Measurements from ENCODE around the gene FAM50B.

Gene FAM50B, protein sequence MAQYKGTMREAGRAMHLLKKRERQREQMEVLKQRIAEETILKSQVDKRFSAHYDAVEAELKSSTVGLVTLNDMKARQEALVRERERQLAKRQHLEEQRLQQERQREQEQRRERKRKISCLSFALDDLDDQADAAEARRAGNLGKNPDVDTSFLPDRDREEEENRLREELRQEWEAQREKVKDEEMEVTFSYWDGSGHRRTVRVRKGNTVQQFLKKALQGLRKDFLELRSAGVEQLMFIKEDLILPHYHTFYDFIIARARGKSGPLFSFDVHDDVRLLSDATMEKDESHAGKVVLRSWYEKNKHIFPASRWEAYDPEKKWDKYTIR

DNA sequence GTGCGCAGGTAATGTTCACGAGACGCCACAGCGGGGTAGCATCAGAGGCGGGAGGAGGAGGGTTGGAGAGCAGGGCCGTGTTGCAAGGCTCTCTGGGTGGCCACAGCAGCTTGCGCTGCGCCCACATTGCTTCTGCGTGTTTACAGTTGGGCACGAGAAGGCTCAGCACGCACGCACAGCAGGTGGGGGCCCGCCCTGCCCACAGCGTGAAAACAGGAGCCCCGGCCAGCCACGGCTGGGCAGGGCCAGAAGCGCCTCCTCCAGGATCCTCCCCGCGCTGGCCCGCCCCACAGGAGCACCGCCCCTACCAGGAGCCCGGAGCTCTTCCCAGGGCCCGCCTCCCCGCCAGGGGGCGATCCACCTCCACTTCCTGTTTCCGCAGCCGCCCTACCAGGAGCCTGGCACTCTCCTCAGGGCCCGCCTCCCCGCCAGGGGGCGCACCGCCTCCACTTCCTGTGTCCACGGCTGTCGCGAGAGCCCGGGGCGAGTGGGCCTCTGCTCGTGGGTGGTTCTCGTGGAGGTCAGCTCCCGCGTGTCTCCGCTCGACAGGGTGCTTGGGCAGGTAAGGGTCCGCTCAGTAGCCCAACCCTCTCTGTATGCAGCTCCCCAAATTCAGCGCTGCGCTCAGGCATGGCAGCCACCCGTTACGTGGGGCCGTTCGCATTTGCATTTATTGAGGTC is at the start of gene FAM50B:
FAM50B (plus strand) TSS at position 449 of the 681 bp plus-strand sequence. CDS start 439 bp downstream, outside the sequence.
- DNase-seq, result peak; percentile 93

DNA sequence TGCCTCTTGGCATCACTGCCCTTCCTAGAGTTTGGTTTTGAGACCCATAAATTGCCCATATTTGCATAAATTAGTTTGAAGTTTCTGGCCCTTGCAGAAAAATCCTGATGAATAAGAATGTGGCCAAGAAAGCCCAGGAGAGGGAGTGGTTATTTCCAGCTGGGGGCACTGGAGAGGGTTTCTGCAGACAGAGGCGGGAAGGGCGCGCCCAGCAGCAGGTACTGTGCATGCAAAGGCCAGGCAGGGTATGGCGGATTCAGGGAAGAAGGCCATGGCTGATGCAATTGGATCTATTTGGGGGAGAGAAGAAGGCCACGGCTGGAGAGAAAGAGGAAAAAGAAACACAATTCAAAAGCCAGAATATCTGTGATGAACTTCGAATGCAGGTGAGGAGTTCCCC is 49.5 kb upstream of the FAM50B start:
- DNase-seq, result no peak

DNA sequence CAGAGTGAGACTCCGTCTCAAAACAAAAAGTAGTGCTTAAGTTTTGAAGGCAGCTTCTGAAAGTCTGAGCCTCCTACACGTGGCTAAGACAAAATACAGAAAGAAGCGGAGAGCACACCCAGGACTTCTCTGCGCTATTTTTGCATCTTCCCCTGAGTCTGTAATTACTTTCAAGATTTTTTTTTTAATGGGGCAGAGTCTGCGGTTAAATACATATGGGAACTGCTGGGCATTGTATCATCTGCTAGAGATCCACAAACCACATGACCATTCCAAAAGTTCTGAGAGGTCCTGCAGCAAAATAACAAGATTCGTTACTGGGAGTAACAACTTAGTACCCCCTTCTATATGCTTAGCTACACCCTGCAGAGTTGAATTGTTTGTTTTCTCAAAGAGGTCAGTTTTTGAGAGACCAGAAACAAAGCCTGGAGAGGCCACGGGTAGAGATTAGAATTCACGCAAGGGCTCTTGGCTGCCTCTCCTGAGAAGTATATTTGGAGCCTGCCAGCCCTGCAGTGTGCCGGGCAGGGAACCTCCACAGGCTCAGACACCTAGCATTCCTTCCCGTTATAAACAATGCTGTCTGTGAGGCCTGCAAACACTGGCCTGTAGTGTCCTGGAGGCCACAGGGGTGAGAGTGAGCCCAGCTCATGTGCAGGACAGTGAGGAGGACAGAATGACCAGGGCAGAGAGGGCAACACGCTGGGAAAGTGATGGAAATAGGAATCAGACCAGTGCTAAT is 48.2 kb upstream of the FAM50B start:
- DNase-seq, result no peak

DNA sequence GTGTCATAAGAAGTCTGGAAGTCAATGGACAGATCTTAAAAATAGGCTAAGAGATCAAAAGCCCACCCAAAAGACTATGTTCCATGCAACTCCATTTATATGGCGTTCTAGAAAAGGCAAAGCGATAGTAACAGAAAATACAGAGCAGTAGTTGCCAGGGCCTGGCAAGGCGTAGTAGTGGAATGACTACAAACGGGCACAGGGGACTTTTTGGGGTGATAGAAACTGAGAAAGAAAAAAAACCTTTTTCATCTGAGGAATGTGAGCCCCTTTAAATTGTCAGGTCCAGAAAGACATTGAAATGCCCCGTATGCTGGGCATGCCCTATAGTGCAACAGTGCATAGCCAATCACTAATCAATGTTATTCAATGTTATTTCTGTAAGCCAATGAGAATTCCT is 47.2 kb upstream of the FAM50B start:
- DNase-seq, result no peak

DNA sequence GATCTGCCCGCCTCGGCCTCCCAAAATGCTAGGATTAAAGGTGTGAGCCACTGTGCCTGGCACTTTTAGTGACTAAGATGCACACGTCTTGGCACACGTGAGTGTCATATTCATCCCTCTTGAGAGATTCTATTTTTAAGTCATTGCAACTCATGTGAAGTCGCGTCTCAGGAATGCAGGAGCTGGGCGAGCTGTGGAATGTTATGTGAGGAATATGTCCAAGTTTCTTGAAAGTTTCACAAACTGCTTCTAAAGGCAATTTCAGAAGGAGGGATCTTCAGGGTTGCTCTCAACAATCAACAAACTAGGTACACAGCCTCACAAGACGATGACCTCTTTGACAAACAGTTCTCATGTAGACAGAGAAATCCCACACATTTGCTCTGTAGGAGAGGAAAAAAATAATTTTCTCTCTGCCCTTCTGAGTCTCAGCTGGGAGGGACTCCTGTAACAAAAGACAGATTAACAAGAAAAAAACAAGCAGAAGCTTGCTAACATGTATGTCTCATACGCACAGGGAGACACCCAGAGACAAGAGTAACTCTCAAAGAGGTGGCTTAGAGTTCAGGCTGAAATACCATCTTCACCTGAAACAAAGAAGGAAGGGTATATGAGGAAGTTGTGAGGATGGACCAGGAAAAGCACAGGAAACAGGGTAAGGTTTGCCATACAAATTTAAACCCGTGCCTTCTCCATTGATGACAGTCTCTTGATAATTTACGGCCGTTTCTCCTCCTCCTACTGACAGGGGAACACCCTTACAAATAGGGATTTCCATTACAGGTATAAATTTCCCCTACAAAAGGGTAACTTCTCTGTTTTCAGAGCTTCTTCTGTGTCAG is 45.3 kb upstream of the FAM50B start:
- no peak for DNase-seq

DNA sequence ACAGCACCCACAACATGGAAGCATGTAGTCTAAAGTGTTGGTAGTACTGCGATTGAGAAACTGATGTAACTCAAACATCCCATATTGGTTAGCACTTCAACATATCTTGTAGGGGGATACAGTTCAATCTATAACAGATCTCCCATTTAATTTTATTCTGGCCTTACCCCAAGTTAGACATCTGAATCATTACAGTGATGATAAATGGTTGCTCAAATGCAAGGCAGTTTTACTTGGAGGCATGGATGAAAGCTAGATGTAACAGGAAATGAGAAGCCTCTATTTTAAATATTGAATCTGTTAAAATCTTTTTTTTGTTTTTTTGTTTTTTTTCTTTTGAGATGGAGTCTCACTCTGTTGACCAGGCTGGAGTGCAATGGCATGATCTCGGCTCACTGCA is 44.2 kb upstream of the FAM50B start:
- no peak for DNase-seq

DNA sequence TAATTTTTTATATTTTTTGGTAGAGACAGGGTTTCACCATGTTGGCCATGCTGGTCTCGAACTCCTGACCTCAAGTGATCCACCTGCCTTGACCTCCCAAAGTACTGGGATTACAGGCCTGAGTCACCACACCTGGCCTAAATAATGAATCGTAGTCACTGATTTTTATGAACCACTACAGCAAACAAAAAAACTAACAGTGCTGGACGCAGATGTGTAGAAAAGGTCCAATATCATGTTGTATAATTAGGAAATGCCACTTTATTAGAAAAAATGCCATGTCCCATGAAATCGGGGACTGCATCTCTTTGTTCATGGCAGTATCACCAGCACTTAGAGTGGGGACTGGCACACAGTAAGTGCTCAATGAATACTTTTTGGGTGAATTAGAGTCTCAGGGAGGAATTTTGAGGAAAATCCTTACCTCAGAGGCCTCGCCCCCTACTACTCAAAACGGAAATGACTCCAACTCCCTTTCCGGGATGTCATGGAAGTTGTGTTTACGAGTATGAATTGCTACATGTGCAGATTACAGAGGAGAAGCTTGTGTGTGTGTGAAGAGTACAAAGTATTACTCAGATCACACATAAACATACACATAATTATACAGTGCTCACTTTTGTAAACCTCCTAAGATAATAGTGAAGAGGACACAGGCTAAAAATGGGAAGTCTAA is 43.6 kb upstream of the FAM50B start:
- no peak for DNase-seq

DNA sequence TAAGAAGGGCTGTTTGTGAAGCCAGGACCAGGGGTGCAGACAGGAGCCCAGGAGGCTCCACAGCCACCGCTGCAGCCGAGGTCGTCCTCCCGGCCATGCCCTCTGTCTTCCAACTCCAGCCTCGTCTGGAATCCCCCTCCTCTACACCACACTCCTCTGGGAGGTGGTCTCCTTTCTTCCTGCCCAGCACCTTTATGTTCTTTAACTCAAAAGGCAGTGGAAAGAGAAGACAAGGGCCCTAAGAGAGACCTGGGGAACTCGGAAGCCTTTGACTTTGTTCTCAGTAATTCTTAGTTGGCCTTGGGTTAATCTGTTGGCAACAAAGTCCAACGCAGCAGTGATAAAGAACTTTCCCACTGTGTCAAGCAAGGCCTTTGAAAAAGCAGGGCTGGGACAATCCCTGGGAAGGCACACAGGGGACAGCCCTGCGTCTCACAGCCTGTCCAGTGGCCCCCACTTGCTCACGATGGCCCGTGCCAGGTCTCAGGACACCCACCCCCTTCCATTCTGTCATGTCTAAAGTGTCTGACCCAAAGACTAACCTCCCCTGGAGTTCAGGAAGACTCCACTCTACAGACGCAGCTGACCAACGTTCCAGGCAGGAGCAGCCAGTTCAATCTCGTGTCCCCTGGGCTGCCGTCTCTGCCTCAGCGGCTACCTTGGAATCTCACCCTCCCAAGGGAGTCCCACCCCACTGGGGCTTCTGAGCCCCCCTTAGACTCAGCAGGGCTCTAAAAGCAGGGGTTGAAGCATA is 42.8 kb upstream of the FAM50B start:
- no peak for DNase-seq

DNA sequence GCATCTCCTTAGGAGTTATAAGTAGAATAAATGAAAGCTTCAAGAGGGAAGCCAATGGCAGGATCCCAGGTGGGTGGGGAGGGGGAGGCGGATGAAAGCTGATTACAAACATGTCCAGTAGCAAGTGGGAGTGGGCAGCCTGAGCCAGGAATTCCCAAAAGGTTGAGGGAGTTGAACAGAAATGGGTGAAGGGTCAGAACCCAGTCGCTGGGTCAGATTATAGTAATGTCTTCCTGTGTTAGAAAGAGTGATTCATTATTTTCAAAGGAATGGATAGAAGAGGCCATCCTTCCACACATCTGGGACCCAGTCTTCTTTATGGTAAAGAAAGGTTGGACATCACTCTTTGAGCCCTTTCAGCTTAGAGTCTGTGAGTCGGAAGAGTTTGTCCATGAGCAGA is 41.0 kb upstream of the FAM50B start:
- DNase-seq, result no peak

DNA sequence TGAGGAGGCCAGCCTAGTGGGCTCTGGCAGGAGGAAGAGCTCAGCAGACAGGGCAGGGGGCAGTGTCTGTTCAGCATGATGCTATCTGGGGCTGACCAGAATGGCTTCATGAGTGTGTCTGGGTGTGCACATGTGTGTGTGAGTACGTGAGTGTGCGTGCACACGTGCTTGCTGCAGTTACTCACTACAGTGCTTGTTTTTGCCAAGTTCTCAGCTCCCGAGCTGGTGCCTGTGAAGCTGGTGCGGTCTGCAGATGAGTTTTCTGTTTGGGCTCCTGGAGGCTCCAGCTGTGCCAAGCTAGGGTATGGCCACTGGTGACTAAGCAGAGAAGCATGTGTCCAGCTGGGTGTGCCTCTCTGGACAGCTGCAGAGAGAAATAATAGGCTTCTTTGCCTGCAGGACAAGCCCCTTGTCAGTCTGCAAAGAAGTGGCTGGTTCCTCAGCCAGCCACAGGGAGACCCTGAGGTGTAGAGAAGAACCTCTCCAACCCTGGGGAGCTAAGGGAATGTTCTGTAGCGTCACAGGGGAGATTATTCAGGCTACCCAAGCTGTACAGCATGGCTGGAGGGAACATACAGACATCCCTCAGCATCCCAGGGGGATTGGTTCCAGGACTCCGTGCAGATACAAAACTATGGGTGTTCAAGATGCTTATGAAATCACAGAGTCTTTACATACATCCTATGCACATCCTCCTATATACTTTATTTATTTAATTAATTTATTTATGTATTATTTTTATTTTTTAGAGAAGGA is 40.2 kb upstream of the FAM50B start:
- DNase-seq, result no peak

DNA sequence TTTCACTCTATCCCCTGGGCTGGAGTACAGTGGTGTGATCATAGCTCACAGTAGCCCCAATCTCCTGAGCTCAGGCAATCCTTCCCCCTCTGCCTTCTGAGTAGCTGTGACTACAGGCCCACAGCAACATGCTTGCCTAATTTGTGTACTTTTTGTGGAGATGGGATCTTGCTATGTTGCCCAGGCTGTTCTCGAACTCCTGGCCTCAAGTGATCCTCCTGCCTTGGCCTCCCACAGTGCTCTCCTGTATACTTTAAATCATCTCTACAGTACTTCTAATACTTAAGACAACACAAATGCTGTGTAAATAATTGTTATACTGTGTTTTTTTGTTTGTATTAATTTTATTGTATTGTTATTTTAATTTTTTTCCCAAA is 39.7 kb upstream of the FAM50B start:
- DNase-seq, result no peak

DNA sequence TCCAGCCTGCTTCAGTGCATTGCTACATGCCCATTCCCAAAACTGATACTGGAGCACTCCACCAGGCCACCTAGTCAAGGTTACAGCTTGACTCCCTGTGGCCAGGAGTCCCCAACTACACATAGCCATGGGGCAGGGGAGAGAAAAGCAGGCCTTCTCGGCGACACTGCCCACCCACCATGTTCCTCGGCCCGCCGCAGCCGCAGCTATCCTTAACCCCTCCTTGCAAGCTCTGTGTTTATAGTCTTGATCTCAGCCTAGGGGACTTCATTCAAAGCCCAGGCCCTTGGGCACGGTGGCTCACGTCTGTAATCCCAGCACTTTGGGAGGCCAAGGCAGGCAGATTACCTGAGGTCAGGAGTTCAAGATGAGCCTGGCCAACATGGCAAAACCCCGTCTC is 39.2 kb upstream of the FAM50B start:
- DNase-seq, result no peak

DNA sequence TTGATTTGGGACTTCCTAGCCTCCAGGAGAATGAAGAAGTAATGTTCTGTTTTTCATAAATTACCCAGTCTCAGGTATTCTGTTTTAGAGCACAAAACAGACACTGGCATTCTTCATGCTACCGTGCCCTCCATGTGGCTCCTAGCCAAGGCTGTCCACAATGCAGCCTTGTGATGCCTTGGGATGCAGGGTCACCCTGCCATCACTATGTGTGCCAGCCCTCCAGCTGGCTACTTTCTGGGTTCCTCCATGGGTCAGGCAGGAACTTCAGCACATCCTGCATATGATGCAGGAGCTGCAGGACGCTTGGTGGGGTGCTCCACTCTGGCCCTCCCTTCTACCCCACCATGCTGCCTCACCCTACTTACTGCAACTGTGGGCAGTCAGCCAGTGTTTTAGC is 38.0 kb upstream of the FAM50B start:
- no peak for DNase-seq

DNA sequence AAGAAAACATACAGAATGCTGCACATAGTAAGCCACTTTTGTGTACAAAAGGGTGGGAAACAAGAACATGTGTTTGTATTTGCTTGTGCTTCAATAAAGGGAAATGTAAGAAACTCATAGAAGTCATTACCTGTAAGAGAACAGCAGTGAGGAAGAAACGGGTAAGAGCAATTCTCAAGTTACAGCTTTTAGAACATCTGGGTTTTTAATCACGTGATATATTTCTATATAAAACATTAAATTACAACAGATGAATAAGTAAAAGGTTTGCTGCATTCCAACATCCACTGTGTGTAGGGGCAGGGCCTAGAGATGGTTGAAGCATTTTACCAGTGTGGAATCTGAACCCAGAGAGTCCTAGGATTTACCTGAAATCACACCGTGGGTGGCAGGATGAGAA is 36.6 kb upstream of the FAM50B start:
- no peak for DNase-seq

DNA sequence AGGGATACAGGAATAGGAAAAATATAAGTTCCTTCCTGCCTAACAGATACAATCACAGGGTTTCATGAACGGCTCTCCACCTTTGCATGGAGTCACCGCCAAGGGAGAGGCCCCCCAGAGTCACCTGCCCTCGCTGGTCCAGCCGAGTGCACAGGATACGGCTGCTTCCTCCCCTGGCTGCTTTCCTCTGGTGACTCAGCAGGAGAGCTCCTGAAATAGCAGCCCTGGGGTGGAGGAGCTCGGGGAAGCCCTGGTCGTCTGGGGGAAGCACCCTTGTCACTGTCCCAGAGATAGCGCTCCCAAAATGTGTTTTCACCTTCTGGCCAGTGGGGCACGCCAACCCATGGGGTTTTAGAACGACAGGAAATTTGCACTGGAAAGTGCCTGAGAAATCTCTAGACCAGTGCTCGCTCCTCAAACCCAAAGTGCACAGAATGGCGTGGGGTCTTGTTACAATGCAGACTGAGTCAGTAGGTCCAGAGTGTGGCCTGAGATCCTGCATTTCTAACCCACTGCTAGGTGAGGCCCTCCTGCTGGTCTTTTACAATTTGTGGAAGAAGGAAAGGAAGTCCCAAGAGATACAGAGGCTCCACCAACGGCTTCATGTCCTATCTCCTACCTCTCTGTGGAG is 35.9 kb upstream of the FAM50B start:
- no peak for DNase-seq

DNA sequence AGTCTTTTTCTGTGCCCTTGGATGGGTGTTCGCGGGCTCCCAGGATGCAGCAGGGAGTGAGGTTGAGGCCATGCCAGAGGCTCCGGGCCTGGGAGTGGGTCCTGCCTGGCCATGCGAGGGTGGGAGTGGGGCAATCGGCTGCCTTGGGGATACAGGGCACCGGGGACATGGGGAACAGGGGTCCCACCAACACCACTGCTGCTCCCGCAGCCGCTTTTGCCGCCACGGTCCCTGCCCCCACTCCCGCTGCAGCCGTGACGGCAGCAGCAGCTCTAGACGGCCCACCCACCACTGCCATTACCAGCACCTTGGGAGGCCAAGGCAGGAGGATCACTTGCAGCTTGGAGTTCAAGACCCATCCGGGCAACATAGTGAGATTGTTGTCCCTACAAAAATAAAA is 35.3 kb upstream of the FAM50B start:
- no peak for DNase-seq

DNA sequence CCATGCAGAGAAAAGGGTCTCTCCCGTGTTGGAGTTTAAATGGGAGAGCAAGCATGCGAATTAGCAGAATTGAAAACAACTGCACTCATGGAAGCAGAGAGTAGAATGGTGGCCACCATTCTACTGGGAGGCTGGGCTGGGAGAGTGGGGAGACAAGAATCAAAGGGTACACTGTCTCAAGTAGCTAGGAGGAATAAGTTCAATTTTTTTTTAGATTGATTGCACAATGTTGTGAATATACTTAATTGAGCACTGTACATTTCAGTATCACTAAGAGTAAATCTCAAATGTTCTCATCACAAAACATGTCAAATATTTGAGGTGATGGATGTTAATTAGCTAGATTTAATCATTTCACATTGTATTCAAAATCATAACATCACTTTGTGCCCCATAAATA is 34.6 kb upstream of the FAM50B start:
- DNase-seq, result no peak

DNA sequence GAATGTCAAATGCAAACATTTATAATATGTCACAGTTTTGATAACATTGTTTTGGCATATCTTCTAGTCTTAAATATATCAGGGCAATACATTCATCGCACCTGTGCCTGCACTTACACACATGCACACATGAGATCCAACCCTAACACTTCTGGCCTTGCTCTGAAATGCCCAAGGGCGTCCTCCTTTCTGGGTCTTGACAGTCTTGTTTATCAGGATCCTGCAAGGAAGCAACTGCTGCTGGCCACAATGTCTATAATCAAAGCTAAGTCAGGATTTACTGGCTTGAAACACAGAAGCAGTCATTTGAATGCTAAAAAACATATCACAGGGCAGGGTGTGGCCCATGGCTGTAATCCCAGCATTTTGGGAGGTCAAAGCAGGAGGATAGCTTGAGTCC is 32.9 kb upstream of the FAM50B start:
- DNase-seq, result no peak

DNA sequence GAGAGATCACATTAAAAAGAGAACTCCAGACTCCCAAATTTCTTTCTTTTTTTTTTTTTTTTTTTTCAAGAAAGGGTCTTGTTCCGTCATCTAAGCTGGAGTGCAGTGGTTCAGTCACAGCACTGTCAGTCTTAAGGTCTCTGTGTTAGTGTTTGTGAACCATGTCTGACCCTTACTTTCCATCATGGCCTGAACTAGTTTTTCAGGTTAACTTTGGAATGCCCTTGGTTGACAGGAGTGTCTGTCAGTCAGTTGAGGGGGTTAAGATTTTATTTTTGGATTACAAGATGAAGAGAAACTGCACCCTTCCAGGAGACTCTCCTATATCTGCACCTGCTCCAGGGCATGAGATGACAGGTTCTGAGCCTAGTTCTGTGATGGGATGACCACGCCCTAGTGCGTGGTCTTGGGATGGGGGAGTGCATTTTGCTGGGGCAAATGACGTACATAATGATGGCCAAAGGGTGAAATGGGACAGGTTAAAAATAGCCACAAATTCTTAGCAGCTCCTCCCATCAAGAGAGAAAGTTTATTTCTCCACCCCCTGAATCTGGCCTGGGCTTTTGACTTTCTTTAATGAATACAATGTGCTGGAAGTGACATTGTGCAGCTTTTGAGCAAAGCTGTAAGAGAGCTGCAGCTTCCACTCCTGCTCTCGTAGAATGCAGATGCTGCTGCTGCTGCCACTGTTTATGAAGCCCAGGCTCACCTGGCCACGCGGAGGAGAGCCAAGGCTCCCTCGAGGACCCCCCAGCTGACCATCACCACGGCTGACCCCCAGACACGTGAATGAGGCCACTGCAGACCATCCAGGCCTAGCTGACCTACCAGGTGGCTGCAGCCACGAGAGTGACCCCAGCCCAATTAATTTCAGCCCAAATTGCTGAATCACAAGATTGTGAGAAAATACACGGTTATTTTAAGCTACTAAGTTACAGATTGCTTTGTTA is 29.7 kb upstream of the FAM50B start:
- no peak for DNase-seq

Data from CD4-positive, alpha-beta T cell treated with Interleukin-10 for 1 hour (primary cell).